Measurements from ENCODE around the gene ITGA2. TPM values are rescaled to one million over a fixed set of nuclear protein-coding genes. Genes with fewer than 3 reads are reported as not detected.

Gene ITGA2
- total and polyA plus RNA-seq, 2 of the 8 experiments (the other 6 are each of a cell fraction or from before 2014, with no cell fraction given) = 1.4 to 7.7 TPM

DNA sequence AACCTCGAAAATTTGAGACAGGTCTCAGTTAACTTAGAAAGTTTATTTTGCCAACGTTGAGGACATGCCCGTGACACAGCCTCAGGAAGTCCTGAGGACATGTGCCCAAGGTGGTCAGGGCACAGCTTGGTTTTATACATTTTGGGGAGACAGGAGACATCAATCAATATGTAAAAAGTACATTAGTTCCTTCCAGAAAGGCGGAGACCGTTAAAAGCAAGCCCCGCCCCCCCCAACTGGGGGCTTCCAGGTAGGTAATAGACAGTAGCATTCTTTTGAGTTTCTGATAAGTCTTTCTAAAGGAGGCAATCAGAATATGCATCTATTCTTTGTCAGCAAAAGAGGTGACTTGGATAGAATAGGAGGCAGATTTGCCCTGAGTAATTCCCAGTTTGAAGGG lies 121.0 kb downstream of the ITGA2 start:
- H2AFZ ChIP-seq (ENCODE audit: low read length) = 0 out of 2 replicates have a peak overlapping the region, but pooled peaks have one; percentile 98
- no peak overlapping the region for H3K23ac ChIP-seq (ENCODE audit: insufficient read length)
- H2BK15ac ChIP-seq (ENCODE audit: low read length) = no peak overlapping the region
- no peak overlapping the region for H4K8ac ChIP-seq (ENCODE audit: extremely low read depth, insufficient read depth, low read length)
- H2BK20ac ChIP-seq (ENCODE audit: low read length) = no peak overlapping the region
- no peaks in the 10 kb centered on the region for H3K36me3 ChIP-seq (ENCODE audit: control insufficient read depth in 2 of 4, insufficient read depth in 4 of 4, low read length in 3 of 4)
- H3K23me2 ChIP-seq (ENCODE audit: low read depth, low read length) = peaks cover 7% of the 10 kb centered on the region; the same call in 1 of the 2 replicates
- TF ChIP-seq PHF8 (conservative IDR thresholded peaks at IDR 0.05; ENCODE audit: low read depth, low read length) (no peak), RAD21 (IDR thresholded peaks at IDR 0.05 in 1 of 2, conservative IDR thresholded peaks at IDR 0.05 in 1 of 2; ENCODE audit: low read depth in 2 of 2, low read length in 2 of 2) (no peak), KDM4A (IDR thresholded peaks at IDR 0.05; ENCODE audit: low read depth, low read length, severe bottlenecking) (no peak)
- FAIRE-seq (no peak), DNase-seq (ENCODE audit: low read depth in 1 of 2, low spot score in 2 of 2) (no peak)
- ChIA-PET POLR2A (ENCODE audit: partially characterized antibody) (no interaction called here), CTCF (ENCODE audit: partially characterized antibody) (interaction anchor here (1.5 kb wide), 2 partner anchors 15 to 161 kb away, joined by 4 to 6 read pairs; no protein-coding TSS in a partner anchor)
- peak overlapping the region; percentile 96 for H4K5ac ChIP-seq (ENCODE audit: insufficient read length, low read depth, low read length)
- H2BK5ac ChIP-seq (ENCODE audit: low read depth, low read length) = no peak overlapping the region
- H3K56ac ChIP-seq (replicated peaks; ENCODE audit: insufficient read length, low read depth, low read length) = peak overlapping the region; percentile 71
- no peak overlapping the region for H2BK12ac ChIP-seq (ENCODE audit: low read depth, low read length)
- H3K14ac ChIP-seq (ENCODE audit: insufficient read length) = no peak overlapping the region
- no peaks in the 10 kb centered on the region for H3K9me3 ChIP-seq (ENCODE audit: insufficient read depth in 2 of 2, low read depth in 1 of 2, low read length in 1 of 2)
- no peak overlapping the region for H3K27ac ChIP-seq (ENCODE audit: low read depth, low read length)
- H3K9ac ChIP-seq (replicated peaks in 1 of 4; ENCODE audit: extremely low read depth in 1 of 4, low read depth in 3 of 4, low read length in 3 of 4) = peak overlapping the region in 1 of 4 experiments; percentile 84; a peak in 2 of 7 replicates
- no peaks in the 10 kb centered on the region for H3K79me2 ChIP-seq (ENCODE audit: control insufficient read depth in 1 of 2, insufficient read depth in 2 of 2, low read length in 2 of 2)
- H3K79me1 ChIP-seq (ENCODE audit: low read depth, low read length) = no peaks in the 10 kb centered on the region; the same call in 1 of the 2 replicates
- no peaks in the 10 kb centered on the region for H4K20me1 ChIP-seq (replicated peaks in 1 of 2; ENCODE audit: control insufficient read depth in 1 of 2, insufficient read depth in 2 of 2, low read length in 2 of 2)
- no peak overlapping the region for H4K91ac ChIP-seq (replicated peaks; ENCODE audit: insufficient read length, low read length)
- no peak overlapping the region for H3K4ac ChIP-seq (replicated peaks; ENCODE audit: insufficient read length, low read depth, low read length)
- no peaks in the 10 kb centered on the region for H3K27me3 ChIP-seq (replicated peaks in 1 of 4; ENCODE audit: control insufficient read depth in 3 of 4, extremely low read depth in 1 of 4, insufficient read depth in 3 of 4, low read length in 3 of 4)
- H2AK5ac ChIP-seq (ENCODE audit: low read depth, low read length) = no peak overlapping the region
- no peak overlapping the region for H2BK120ac ChIP-seq (replicated peaks; ENCODE audit: low read depth, low read length)
- WGBS, 2 experiments (ENCODE audit: extremely low coverage in 1 of 2, insufficient coverage in 1 of 2, insufficient read length in 1 of 2, insufficient replicate concordance in 2 of 2, low coverage in 1 of 2, low lambda C conversion rate in 2 of 2, missing lambda C conversion rate in 1 of 2) = 20% methylated on average over 6 of the region's 6 CpGs; no CpG with 5 or more reads in 1 of the 2 experiments
- peak overlapping the region; percentile 61 to 86 (median 70) for H3K4me3 ChIP-seq (ENCODE audit: extremely low read depth in 1 of 4, insufficient read depth in 2 of 4, low read depth in 3 of 4, low read length in 4 of 4)
- H3K4me2 ChIP-seq (ENCODE audit: insufficient read depth in 1 of 2, low read depth in 2 of 2, low read length in 2 of 2) = peak overlapping the region; percentile 85 to 94
- H3K4me1 ChIP-seq (replicated peaks in 1 of 4; ENCODE audit: control insufficient read depth in 3 of 4, insufficient read depth in 4 of 4, low read length in 3 of 4) = peaks cover 0 to 5% (median 0%) of the 10 kb centered on the region in 4 experiments; a peak in 4 of 7 replicates
- H3K18ac ChIP-seq (ENCODE audit: extremely low read depth, low read length) = no peak overlapping the region

Data from H1 (cell line).